Cardiac septum (tissue), 1 donor: ENCODE results near the gene IRF2BP1. TPM values are rescaled to one million over a fixed set of nuclear protein-coding genes. Genes with fewer than 3 reads are reported as not detected.

Experiments used
- DNase-seq: peaks from one replicate; pipeline ENCODE4 v3.0.0-alpha.2; 2020; ENCODE audit warnings: low spot score
- intact Hi-C: fragments of 100-400 bp; cut with DNase I; formaldehyde crosslinking; loops from one replicate; pipeline ENCODE4 v1.14.0; 2022
- total RNA-seq: library from RNA; stranded (reverse); fragmentation: NEBNext Ultra II Directional; extraction: Animal tissue kit (Norgen Biotek cat#: 25700); gene quantifications from one replicate; pipeline ENCODE4 v1.2.1, GENCODE V29; 2021
- donor health status: DM: no; HTN: no; CAD: no.

IRF2BP1 gene
- total RNA-seq, 1 donor from 2014 or later, result 17.4 TPM

- intact Hi-C loops, result no loop called here
- DNase-seq, result no peak
These were observed 20.5 kb downstream of the IRF2BP1 start for GRCh38 chr19:45865269-45865948.

DNA sequence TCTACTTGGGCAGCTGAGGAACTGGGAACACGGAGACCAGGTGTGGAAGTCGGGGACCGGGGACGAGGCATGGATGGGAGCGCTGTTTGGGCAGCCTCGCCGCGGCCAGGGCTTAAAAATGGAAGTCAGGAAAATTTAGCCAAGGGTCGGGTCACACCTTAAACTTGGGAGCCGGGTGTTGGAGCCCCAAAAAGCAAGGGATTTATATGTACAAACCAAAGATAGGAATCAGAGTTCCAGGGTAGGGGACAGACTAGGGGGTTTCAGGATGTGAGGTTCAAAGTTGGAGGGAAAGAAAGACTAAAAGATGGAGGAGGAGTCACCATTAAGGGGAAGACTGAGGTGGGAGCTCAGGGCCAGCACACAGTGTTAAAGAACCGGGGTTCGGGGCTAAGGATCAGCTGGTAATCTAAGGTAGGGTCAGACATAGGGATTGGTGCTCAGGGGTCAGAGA, 21.3 kb downstream of the IRF2BP1 start:
- no peak for DNase-seq
- intact Hi-C loops, result no loop called here

GRCh38 chr19:45863840-45864628, 21.9 kb downstream of the IRF2BP1 start, which contains the start of gene FOXA3:
FOXA3 (plus strand) TSS chr19:45864326; CDS start chr19:45864457, 131 bp downstream.
- DNase-seq, result no peak

GRCh38 chr19:45863335-45863839, 22.6 kb downstream of the IRF2BP1 start:
- no peak for DNase-seq
- intact Hi-C loops, result loop anchor here (1.0 kb wide), 1 partner anchor 23 kb away; the partner anchor contains the start of gene IRF2BP1

More at GRCh38 chr19:45863840-45864628, 21.9 kb downstream of the IRF2BP1 start, which contains the start of gene FOXA3:
- intact Hi-C loops, result loop anchor here (1.0 kb wide), 1 partner anchor 22 kb away; the partner anchor contains the start of gene IRF2BP1

- intact Hi-C loops, result loop anchor here (1.0 kb wide), 1 partner anchor 24 kb away; the partner anchor contains the start of gene IRF2BP1
- peak; percentile 100 for DNase-seq
These were observed 23.2 kb downstream of the IRF2BP1 start, which contains the start of gene SYMPK for GRCh38 chr19:45862564-45863334. SYMPK (minus strand) TSS chr19:45863147; CDS start chr19:45854495, 8,652 bp downstream.

GRCh38 chr19:45862271-45862563, 23.7 kb downstream of the IRF2BP1 start:
- intact Hi-C loops, result no loop called here
- DNase-seq, result no peak

- DNase-seq, result no peak
- intact Hi-C loops, result no loop called here
These were observed 25.3 kb downstream of the IRF2BP1 start for GRCh38 chr19:45860359-45861259.

GRCh38 chr19:45854167-45854778, 31.7 kb downstream of the IRF2BP1 start:
- no peak for DNase-seq
- intact Hi-C loops, result no loop called here

DNA sequence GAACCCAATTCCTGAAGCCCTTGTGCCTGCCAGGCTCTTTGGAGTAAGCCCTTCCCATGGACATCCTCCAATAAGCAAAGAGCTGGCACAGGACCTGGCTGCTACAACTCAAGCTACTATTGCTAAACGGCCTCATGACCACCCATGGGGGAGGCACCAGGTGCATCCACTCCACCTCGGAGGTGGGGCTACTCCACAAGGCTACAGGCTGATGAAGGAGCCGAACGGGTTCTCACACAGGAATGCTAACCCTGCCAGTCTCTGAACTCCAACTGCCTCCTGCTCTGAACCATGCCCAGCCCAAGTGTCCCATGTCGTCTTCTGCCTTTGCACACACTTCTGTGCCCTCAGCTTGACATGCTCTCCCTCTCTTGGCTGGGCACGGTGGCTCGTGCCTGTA, 33.0 kb downstream of the IRF2BP1 start:
- DNase-seq, result no peak
- intact Hi-C loops, result no loop called here

DNA sequence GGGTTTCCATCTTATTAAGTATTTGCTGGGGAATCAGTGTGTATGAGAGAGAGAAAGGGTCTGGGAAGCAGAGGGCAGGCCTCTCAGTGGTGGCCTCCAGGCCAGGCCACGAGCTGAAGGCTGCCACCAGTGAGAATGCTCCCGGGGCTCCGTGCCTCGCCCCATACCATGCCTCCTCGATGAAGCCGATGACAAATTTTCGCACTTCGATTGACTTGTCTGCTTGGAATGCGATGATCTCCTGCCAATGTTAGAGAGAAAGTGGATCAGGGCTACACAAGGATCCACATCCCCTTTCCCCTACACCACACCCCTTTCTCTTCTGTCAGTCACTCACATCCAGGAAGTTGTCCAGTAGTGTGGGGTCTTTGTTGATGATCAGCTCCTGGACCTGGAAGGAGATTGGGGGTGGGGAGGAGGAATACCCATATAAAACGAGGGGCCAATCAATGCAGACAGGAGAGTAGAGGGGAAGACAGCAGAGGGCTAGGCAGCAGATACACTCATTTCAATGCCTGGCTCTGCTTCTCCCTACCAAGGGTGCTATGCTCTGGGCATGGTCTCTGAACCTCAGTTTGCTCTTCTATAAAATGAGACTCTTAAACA, 33.7 kb downstream of the IRF2BP1 start:
- intact Hi-C loops, result no loop called here
- DNase-seq, result no peak

DNA sequence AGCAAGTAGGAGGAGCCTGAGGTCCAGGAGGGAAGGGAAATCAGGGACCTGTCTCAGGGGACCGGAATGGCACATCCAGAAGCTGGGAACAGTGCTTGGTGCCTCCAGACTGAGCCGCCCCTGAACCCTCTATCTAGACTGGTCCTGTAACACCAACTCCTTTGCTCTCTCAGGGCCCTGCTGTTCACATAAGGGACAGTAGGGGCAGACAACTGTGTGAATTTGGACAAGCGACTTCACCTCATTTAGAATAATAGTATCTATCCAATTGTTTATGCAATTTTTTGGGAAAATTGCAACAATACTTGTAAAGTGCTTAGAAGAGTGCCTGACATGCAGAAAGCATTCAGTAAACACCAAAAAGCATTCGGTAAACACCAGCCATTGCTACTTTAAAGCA, 37.0 kb downstream of the IRF2BP1 start:
- no peak for DNase-seq
- intact Hi-C loops, result no loop called here

DNA sequence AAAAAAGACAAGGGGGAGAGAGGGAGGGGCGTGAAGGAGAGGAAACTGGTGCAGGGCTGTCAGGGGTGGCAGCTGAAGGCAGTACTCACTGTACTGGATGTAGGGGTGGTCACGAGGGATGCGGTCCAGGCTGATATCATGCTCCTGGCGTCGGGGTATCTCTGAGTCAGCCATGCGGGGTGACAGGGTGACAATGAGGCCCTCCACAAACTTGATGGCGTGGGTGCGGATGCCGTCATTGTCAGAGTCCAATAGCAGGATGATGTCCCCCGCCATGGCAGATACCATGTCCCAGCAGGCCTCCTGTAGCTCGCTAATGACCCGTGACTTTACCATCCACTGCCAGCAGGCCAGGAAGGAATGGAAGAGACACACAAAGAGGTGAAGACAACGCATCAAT, 38.3 kb downstream of the IRF2BP1 start:
- DNase-seq, result no peak
- intact Hi-C loops, result no loop called here

DNA sequence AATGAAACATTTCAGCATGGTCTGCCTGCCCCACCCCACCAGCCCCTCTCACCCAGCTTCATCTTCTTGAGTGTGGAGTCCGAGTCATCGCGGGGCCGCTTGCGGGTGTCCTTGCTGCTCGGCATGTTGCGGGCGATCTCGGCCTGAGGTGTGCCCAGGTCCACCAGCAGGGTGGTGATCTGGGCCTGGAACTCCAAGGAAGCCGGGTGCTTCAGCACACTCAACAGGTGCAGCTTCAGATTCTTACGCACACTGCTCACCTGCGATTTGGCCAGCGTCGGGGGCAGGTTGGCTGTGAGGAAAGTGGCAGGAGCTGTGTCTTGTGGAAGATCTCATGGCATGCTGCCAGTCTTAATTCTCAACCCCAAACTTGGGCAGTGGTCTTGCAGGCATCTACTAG, 43.7 kb downstream of the IRF2BP1 start:
- intact Hi-C loops, result no loop called here
- no peak for DNase-seq

DNA sequence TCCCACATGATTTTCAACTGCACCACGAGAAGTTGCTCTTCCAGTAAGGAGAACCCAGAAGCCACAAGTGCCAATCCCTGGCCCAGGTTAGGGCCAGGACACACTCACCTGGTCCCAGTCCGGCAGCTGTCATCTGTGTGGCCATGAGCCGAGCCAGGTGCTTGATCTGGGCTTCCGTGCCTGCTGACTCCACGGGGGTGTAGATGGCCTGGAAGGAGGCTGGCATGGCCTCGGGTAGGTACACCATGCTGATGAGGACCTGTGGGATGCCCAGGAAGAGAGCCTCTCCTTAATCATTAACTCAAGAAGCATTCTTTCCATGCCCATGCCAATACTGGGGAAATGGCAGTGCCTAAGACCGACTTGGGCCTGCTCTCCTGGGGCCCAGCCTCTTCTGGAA, 51.0 kb downstream of the IRF2BP1 start:
- intact Hi-C loops, result no loop called here

More for the DNA sequence above, 51.0 kb downstream of the IRF2BP1 start:
- DNase-seq, result no peak
